ENCODE results near the gene UMAD1. TPM values are rescaled to one million over a fixed set of nuclear protein-coding genes. Genes with fewer than 3 reads are reported as not detected.

UMAD1 gene
- total RNA-seq, 1 experiment from 2014 or later: 20.8 TPM

DNA sequence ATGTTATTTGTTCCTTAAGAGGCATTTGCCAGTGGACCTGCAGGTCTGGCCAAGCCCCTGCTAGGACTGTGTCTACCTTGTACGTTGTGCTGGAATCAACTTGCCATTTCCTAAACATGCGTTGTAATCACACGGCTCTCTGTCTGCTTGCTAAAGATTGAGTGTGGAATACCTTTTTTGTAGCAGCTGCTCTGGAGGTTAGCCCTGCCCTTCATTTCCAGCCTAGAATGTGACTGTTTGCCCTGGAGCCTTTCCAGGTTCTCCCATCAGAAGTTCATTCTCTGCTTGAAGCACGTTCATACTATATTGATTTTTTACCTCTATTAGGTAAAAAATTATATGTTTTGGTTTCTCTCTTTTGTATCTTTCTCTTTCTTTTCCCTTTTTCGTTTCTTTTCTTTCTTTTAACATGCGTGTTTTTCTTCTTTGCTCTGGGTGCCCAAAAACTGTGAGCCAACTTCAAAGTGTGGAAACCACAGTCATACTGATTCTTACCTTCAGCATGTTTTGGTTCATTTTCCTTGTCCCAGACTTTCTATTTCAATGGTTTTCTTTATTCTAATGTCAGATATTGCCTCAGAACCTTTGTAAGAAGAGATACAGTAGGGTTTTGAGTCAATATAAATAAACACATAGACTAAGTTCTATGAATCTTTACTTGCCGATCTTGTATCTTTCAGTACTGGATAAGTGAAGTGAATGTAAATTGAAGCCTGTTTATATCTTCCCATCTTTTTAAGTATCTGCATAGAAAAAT is 189.7 kb downstream of the UMAD1 start:
- DNase-seq (ENCODE audit: low spot score): no peak

DNA sequence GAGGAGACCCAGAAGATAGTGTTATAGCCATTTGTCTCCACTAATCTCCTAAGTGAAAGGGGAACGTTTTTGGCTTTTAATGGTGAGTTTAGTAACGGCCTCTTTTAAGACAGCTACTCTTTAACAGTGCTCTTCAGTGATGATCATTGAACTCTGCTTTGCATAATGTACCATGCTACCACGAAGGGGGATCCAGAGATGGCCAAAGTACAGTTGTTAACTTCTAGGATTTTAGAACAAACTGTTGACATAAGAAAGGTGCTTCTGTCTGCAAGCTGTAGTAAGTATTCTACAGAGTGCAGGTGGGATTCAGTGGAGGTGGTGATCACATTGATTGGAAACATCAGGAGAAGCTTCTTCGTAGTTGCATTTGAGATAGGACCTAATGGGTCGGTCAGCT is 192.0 kb downstream of the UMAD1 start:
- DNase-seq (ENCODE audit: low spot score): no peak

DNA sequence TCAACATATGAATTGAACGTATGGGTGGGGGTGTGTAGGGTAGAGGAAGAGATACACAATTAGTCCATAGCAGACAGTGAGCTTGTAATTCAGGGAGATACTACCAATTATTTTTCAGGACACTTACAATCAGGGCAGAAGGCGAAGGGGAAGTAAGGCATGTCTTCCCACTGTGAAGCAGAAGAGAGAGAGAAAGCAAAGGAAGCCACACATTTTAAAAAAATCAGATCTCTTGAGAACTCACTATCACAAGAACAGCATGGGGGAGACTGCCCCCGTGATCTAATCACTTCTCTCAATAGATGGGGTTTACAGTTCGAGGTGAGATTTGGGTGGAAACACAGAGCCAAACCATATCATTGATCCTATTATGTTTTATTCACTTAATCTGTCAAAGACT is 194.2 kb downstream of the UMAD1 start:
- no peak for DNase-seq (ENCODE audit: low spot score)

DNA sequence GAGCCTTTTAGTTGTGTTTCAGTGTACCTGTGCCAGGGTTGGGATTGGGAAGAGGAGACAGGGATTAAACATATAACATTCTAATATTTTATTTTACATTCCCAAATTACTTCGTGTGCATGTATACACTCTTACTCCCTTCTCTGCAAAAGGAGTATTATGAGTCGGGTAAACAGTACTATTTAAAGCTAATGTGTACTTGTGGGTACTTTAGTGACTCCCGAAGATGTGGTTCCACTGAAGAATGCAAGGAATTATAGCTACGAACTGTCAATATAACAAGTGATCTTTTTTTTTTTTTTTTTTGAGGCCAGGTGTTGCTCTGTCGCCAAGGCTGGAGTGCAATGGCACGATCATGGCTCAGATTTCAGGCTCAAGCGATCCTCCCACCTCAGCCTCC is 200.5 kb downstream of the UMAD1 start:
- DNase-seq (ENCODE audit: low spot score): no peak

DNA sequence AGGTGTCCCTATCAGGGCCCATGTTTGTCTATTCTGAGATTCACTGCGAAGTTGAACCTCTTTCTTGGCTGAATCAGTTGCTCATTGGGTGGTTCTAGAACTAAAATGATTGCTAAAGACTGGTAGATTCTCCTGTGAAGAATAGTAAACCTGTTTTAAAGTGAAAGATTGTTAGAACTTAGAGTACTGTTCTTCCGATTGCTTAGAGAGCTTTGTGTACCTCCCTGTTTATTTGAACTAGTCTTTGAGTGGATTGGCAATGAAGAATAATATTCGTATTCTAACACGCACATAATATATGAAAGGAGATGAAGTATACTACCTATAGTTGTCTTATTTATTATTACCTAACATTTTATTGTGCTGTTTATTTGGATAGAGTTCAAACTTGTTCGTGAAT is 202.7 kb downstream of the UMAD1 start:
- no peak for DNase-seq (ENCODE audit: low spot score)

DNA sequence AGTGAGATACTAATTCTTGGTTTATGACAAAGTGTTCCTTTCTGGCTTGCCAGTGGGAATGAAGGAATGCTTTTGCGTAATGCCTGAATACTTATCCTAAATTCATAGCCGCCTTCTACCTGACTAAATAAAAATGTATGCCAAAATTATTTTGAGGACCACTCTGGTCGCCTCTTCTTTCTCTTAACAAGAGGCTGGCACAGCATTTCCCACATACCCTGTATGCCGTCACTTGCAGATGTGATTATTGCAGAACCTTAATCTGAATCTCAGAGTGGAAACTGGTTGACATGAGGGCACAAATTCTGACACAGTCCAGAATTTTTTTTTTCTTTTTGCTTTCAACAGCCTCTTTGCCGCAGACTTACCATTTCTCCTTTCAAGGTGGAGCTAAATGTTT is 203.4 kb downstream of the UMAD1 start:
- no peak for DNase-seq (ENCODE audit: low spot score)

DNA sequence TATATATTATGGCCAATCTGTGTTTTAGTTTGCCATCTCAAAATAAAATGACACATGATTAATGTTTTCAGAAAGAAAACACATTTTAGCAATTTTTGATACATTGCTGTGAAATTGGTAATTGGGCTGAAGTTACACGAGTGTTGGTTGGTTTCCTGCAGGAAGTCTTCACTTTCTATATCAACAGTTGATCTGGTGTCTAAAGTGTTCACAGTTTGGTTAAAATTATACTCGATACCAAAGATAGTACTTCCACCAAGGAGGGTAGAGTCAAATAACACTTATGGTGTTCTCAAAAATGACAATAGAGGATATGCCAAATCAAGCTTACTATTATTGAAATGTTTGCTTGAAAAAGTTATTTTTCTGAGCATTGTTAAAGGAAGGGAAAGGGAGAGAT is 207.7 kb downstream of the UMAD1 start:
- no peak for DNase-seq (ENCODE audit: low spot score)

DNA sequence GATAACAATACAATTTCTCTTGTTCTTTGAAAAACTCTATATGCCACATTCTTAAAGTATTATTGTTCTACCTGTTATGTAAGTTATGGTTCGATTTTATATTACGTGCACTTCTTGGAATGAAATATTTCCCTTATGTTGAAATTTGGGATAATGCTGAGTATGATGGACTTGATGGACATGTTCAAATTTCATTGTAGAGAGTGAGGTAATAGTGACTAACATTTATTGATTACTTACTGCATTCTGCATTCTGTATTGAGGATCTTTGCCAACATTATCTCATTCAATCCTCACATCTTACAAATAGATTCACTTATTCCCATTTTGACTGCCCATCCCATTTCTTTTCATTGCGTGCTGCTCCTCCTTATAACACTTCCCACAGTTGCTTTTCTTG is 208.3 kb downstream of the UMAD1 start:
- no peak for DNase-seq (ENCODE audit: low spot score)

DNA sequence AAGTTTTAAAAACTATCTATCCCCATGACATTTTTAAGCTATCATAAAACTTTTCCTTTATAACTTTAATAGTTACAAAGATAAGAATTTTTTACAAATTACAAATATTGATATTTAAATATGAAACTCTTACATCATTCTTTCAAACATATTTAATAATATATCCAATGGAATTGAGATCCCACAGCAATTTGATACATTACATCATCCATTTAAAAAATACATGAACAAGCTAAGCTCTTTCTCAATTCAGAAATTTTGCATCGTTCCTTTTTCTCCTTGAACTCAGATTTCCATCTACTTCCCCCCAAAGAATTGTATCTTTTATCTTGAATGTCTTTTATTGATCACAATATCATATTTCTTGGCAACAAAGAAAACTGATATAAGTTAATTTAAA is 209.6 kb downstream of the UMAD1 start:
- no peak for DNase-seq (ENCODE audit: low spot score)

DNA sequence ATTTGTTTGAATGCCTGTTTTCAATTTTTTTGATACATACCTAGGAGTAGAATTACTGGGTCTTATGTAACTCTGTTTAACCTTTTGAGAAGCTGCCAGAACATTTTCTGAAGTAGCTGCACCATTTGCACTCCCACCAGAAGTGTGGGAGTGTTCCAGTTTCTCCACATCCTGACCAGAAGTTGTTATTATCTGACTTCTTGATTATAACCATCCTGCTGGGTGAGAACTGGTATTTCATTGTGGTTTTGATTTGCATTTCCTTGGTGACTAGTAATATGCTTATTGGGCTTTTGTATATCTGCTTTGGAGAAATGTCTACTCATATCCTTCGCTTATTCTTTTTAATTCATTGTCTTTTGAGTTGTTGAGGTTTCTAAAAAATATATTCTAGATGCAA is 210.8 kb downstream of the UMAD1 start:
- DNase-seq (ENCODE audit: low spot score): no peak

DNA sequence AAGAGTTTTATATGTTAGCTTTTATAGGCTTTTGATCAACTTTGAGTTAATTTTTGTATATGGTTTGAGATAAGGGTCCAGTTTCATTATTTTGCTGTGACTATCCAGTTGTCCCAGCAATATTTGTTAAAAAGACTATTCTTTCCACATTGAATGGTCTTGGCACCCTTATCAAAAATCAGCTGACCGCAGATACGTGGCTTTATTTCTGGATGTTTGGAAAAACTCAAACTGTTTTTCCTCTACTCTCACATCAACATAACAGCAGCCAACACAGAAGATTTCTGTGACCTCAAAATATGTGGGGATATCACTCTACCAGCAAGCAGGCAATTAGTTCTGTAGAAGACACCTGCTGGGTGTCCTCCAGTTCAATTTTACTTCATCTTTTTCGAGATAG is 211.4 kb downstream of the UMAD1 start:
- DNase-seq (ENCODE audit: low spot score): no peak

DNA sequence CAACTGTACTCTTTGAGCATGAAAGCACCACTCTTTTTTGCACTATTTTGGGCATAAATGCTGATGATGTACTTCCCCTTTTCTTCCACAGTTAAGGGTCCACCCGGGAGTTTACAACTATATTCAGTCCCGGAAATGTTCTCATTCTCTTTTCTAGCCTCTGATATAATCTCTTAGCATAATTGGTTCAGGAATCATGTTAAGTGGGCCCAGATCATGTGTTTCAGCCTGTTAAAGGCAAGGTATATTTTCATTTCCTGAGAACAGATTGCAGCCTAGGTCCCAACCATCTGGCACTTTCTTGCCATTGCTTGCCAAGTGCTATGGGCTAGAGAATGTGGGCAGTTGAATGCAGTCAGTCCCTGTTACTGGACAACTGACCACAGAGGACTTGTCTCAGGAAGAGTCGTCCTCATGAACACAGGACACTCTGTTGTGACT is 216.6 kb downstream of the UMAD1 start:
- no peak for DNase-seq (ENCODE audit: low spot score)

DNA sequence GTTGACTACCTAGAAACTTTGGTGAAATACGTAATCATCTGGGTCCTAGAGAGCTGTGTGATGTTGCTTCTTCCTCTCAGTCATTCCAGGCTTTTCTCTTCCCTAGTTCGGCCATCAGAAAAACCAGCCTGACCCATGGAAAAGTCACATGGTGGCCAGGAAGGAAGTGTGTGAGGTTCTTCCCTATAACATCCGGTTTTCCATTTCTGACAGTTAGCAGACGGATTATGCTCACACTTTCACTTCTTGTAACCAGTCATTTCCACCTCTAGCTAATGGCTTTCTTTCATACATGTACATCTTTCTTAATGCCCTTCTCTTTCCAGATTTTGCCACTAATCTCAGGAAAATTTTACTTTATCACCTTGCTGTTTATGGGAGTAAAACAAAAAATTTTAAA is 218.0 kb downstream of the UMAD1 start:
- DNase-seq (ENCODE audit: low spot score): no peak

DNA sequence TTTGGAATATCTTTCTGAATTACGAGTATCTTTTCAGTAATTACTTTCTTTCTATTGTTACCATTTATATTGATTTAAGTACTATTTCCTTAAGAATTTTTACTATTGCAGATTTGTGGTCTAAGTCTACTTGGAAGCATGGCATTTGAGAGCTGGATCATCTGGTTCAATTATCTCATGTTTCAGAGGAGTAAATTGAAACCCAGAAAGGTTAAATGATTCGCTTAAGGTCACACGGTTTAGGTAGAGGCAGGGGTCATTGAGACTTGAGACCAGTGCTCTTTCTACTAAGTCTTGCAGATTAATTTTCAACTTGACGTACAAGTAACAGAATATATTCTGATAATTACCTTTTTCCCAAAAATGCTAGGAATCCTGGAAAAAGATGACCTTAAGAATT is 218.9 kb downstream of the UMAD1 start:
- no peak for DNase-seq (ENCODE audit: low spot score)

DNA sequence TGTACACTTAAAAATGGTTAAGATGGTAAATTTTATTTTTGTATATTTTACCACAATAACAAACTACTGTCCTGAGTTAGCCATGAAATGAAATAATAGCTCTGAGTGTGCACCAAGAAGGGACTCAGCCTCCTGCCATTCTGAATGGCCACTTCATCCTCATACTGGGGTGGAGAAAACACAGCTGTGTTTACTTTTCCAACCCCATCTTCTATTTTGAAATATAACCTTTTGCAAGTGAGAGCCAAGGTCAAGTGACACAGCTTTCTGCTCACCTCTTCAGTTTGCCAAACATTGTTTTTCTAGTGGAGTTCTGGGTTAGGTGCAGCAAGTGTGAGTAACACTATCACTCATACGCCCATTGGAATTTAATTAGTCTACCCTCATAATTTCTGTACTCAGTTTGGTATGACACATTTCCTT is 220.7 kb downstream of the UMAD1 start:
- DNase-seq (ENCODE audit: low spot score): peak; percentile 87

DNA sequence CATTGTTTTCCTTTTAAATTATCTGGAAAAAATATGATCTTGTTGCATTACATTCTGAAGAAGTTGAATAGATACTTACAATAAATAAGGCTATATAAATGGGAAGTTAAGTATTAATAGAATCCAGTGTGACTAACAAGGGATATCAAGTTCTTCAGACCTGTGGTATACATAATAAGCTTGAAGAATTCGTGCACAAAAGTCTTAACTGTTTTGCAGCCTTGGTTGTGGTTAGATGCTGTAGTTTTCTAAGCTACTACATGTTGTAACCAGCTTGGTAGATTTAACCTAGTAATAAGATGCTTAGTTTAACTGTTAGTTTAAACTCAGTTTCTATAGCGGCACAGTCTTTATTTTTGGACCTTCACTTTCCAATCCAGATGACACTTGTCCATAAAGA is 221.8 kb downstream of the UMAD1 start:
- DNase-seq (ENCODE audit: low spot score): no peak

DNA sequence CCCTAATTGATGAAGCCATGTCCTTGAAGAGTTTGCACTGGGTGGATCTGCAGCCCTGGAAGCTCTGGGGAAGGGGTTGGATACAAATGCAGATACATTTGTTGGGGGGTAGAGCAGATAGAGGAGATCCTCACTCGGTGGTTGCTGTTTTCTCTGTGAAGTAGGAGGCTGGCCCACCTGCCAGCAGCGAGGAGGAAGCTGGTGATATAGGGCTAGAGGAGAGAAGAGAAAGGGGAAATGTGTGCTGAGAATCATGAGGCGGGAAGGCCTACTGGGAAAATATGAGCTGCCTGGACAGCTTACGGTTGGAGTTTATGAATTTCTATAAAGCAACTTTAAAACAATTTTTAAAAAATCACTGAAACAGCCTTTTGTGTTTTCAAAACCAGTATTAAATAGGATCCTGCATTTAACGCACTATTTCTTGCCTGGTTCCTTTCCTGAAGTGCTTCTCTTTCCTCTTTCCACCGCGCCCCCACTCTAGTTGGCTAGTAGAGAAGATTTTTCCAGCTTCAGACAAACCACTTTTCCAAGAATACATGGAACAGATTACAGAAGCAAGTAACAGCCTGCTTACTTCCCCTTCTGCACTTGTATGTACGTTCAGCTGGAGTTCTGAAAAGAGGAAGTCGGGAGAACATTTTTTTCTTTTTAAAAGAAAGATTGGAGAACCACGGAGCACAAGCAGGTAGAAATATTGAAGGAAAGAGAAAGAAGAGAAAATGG is 227.5 kb downstream of the UMAD1 start:
- DNase-seq (ENCODE audit: low spot score): no peak

DNA sequence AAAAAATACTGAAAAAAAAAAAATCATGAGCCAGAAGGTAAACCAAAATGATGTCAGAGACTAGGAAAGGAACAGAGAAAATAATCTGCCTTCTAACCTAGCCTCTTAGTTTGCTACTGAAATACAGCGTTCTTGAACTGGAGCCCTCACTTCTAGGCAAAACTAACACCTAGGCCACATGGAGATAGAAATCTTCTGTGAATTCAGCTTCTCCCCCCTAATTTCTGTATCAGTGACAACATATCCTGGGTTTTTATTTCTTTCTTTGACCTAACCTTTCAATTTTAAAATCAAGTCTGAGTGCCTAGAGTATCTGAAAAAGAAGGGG is 228.0 kb downstream of the UMAD1 start:
- DNase-seq (ENCODE audit: low spot score): no peak

DNA sequence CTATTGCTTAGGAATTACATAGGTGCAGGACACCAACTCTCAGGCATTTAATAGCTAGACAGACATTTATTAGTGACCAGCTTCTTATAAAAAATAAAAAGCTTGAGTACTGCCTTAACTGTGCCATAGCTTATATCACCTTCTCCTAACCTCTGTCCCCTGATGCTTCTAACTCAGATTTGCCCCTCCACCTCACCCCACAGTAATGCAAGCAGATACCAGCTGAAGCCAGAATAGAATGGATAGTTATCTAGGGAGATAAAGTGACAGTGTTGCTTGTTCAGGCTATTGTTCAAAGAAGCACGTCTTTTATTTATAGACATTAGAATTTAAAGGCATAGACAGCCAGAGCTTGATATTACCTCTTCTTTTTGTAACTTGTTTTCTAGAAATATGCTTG is 228.5 kb downstream of the UMAD1 start:
- DNase-seq (ENCODE audit: low spot score): no peak

DNA sequence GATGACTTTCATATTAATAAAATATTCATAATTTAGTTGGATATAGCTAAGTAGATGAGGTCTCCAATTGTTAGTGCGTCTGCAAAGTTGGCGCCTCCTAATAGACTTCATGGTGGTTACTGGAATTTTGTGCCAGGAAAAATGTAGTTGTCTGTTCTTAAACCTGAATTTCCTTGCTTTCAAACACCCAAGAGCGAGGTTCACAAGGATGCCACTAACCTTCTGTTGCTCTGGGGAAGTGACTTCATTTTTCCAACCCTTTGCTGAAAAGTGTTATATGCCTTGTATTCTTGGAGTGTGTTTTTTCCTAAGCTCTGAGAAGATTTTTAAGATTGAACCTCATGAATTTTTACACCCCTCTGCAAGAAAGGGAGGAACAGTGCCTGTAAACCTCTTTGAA is 229.1 kb downstream of the UMAD1 start:
- DNase-seq (ENCODE audit: low spot score): no peak

DNA sequence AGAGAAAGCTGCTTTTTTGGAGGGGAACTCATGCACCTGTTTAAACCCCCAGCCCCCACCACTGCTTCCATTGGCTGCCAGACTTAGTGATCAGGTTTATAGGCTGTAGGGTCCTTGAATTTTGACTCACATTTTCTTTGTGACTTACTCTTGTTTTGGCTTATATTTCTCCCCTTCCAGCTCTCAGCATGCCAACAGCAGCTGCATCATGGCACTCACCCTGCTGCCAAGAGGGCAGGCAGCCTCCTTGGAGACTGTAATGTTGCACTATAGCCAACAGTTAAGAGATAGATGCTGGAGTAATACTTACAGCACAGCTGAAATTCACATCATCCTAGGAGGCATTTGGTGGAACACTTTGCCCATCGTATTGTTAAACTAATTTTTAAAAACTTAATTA is 230.0 kb downstream of the UMAD1 start:
- no peak for DNase-seq (ENCODE audit: low spot score)

DNA sequence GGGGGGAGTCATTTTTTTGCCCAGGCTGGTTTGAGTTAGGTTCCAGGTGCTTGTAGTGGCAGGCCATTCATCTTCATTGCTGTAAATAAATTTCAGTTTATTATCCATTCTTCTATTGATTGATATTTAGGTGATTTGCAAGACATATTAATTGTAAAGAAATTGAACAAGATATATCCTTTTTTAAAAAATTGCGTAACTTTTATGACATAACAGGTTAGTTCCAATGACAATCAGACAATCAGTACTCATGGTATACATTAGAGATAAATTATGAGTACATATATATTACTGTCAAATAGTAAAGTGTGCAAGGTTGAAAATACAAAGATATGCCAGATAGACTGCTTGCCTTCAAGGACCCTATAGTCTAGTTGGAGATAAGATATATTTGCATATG is 235.9 kb downstream of the UMAD1 start:
- DNase-seq (ENCODE audit: low spot score): no peak

DNA sequence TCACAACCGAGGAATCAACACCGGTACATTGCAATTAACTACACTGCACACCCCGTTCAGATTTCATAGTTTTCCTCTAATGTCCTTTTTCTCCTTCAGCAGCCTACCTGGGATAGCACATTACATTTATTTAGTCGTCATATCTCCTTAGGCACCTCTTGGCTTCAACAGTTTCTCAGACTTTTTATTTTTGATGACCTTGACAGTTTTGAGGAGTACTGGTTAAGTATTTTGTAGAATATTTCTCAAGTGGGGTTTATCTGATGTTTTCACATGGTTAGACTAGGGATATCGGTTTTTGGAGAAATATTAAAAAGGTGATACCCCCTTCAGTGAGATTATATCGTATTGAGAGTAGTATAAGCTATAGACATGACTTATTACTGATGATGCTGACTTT is 241.0 kb downstream of the UMAD1 start:
- no peak for DNase-seq (ENCODE audit: low spot score)

DNA sequence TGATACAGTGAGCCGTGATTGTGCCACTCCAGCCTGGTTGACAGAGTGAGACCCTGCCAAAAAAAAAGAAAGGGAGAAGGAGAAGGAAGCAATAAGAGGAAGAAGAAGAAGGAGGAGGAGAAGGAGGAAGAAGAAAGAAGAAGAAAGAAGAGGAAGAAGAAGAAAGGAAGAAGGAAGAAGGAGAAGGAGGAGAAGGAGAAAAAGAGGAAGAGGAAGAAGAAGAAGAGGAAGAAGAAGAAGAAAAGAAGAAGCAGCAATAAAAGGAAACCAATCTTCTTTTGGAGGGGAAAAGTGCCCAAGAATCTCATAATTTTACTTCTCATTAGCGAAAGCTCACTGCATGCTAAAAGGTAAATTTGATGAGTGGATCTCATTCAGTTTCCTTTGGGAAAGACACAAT is 242.3 kb downstream of the UMAD1 start:
- DNase-seq (ENCODE audit: low spot score): no peak
